8988T (cell line): ENCODE results near the gene BACH2.

Source experiments
- DNase-seq: peaks from one replicate; pipeline ENCODE4 v3.0.0; 2011

The BACH2 gene

DNA sequence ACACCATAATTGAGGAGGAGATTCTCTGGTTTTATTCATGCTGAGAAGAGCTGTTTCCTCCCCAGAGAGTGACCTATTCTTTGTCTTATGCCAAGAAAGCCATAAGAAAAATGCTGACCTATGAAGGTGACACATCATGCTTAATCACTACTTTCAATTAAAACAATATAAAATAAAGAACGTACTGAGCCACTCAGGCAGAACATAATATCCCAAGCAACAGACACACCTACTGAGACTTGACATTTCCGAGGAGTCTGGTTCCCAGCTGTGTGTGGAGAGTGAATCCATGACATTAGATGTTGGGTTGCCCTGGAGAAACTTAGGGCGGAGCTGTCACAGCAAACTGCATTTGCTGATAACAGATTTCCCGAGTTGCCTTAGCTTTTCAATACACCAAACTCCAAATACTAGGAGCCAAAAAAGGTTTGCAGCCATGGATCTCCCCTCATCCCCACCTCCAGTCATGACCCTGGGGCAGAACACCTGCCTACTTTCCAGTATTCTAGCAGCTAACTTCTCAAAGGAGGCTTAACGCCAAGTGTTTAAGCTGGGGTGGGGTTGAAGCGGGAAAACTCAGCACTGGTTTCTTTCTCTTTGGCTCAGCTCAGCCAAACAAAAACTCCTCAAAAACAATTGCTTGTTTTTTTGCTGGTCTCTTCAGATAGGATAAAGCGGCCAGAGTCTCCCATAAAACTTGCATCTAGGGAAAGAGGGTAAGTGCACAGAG is 92.2 kb downstream of the BACH2 start:
- no peak for DNase-seq

DNA sequence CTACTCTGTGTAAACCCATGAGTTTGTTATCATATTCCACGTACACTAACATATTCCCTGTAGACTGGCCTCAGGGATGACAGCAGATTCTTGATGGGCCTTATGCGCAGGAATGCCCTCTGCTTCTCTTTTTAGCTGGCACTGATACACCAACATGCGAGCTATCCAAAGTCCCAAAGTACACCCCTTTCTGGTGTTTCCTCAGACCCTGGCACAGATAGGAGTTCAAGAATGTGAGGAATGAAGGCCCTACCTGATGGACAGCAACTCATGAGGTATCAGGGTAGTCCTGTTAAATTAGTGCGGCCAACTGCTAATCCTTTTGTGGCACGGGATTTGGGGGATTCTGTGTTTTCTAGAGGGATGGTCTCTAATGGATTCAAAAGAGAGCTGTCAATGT is 93.0 kb downstream of the BACH2 start:
- DNase-seq: no peak

DNA sequence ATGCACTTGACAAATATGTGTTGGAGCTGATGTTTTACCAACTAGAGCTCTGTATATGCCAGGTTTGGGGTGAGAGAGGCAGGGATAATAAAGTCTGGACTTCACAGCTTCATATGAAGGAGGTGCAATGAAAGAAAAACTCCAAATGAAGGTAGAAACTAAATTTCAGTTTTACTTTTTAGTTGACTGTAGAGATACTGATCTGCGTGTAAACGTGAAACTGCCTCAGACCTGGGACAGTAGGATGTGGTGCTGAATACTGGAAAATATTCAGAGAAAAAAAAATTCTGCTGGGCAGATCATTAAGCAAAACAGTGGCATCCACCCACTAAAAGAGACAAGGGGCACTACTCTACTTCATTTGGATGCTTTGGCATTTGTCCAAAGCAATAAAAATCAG is 94.5 kb downstream of the BACH2 start:
- DNase-seq: no peak

DNA sequence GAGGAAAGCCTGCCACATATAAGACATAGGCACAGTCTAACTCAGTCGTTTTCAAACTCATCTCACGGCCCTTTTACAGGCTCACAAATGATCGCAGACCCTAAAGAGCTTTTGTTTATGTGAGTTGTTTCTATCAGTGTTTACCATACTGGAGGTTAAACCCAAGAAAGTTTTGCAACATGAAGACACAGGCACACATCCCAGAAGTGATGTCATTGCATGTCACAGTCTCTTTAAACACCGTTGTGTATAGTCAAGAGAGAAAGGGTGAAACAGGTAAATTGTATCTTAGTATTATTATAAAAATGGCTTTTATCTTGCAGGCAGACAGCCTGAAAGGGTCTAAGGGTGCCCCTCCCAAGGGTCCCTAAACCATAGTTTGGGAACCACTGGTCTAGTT is 96.7 kb downstream of the BACH2 start:
- no peak for DNase-seq

DNA sequence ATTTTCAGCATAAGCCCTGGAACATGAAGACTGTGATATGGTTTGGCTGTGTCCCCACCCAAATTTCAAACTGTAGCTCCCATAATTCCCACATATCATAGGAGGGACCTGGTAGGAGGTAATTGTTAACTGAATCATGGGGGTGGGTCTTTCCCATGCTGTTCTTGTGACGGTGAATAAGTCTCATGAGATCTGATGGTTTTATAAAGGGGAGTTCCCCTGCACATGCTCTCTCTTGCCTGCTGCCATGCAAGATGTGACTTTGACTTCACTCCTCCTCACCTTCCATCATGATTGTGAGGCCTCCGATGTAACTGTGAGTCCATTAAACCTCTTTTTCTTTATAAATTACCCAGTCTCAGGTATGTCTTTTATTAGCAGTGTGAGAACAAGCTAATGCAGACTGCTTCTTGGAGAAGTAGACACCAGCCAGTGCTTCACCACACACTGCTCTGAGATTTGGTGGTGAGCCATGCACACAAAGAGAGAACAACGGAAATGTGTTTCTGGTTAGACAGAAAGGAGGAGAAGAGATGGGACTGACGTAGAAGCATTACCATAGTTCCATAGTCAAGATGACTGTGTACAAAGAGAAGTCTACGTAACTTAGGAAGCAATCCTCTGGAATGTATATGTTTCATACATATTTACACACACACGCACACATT is 97.8 kb downstream of the BACH2 start:
- DNase-seq: no peak

DNA sequence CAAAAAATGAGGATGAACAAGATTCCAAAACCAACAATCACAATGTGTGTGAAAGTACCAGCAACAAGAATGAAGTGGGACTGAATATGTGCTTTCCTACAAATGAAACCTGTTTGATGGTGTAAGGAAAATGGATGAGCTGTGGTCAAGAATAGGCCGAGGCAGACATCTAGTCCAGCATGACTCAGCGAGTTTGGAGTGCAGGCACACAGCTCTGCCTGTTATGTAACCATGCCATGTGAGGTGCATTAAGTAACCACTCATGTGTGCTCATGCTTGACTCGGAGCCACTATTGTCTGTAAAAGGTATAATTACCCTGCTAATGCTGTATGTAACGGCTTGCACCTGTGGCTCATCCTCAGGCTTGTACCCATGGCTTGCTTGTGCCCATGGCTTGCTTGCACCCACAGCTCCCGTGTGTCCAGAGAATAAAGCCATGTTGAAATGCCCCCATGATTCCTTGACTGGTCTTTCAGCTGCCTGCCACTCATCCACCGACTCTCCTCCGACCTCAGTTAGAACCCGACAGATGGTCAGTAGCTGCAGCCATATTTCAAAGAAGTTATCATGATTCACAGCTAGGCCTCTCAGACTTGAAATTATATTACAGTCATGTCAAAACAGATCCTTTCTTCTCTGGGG is 98.7 kb downstream of the BACH2 start:
- DNase-seq: no peak

DNA sequence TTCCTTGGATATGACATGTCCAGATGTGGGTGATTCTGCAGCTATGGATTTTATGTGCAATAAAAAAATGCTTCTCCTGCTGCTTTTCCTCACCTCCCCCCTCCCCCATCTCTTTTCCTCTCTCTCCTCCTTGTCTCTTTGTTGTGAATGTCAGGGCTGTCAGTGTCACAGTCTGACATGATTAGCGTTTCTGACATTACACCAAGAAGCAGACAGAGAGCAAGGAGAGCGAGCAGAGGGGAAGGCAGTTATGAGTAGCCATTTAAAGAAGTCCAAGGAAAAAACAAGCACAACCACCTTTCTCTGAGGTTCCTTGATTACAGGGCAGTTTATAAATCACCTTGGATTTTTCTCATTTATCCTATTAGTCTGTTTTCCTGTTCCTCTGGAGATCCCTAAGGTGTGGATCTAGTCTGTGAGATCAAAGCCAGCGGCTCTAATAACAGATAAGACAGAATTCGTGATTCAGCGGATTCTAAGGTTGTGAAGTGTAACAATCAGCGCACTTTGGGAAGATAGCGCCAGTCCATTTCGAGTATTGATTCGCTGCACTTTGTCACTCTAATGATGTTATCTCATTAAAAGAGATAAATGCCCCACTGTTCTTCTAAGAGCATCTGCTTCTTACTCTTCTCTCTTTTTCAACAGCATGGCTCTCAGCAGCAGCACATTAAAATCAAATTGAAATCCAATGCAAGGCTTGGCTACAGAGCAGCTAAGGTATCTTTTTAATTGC is 101.4 kb downstream of the BACH2 start:
- no peak for DNase-seq

DNA sequence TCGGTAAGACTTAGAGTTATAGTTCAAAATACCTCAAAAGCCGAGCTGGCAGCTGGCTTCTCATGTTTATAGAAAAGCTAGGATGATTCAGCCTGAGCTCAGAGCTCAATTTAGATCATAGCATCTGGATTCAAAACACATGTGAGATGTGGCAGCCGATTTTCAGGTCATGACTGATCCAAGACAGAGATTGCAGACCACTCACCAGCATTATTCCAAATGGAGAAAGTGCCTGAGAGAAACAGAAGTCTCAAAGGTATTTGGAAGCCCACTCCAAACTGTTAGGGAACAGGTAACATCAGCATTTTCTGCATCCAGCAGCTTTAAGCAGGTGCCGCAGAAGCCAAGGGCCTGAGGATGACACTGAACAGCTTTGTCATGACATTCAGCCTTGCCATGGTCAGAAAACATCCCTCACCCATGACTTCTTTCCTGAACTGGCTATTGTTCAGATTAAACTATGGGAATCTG is 102.2 kb downstream of the BACH2 start:
- DNase-seq: no peak

DNA sequence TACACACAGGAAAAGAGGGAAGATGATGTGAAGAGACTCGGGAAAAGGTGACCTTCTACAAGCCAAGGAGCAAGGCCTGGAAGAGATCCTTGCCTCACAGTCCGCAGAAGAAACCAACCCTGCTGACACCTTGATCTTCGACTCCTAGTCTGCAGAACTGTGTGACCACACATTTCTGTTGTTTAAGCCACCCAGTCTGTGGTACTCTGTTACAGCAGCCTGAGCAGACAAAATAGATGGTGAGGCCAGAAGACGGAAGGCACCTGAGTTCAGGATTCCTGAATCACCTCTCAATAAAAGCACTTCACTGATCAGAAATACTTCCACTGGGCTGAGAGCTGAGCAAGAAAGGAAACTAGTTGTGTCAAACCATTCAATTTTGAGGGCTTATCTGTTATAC is 103.3 kb downstream of the BACH2 start:
- DNase-seq: no peak

DNA sequence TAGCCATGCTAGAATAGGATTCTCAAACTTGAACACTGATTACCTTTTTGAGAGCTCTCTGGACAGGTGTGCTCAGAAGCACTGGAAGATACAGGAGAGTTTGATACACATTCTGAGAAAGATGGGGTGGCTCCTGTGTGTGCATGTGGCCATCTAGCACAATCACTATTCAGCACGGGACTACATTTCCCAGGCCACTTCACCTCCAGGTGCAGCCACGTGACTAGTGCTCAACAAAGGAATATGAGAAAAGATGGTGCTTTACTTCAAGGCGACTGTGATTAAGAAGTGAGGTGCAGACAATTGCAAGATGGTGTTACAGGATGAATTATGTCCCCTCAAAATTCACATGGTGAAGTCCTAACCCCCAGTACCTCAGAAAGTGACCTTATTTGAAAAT is 103.8 kb downstream of the BACH2 start:
- no peak for DNase-seq

DNA sequence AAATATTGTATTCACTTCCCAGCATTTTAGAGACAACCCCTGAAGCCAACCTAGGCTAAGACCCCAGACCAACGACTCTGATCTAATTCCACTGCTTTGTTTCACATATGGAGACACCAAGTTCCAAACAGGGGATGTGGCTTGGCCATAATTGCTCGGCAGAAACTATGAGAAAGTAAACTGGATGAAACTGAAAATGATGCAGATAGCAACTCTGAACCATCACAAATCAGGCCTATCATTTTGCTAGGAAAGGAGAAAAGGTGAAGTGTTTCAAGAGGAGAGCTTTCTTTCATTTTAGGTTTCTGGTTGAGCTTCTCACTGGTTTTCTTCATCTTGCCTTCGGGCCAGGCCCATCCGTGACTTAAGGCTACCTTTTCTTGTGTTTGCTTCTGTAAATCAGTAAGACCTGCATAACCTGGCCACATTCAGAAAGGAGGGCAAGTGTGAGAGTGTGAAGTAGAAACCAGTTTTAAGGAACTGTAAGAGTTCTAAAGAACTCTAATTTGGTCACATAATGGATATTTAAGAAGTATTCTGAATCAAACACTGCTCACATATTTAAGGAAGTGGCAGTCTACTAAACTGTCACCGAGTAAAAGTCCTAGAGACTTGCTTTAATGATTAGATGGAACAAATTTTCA is 105.8 kb downstream of the BACH2 start:
- no peak for DNase-seq

DNA sequence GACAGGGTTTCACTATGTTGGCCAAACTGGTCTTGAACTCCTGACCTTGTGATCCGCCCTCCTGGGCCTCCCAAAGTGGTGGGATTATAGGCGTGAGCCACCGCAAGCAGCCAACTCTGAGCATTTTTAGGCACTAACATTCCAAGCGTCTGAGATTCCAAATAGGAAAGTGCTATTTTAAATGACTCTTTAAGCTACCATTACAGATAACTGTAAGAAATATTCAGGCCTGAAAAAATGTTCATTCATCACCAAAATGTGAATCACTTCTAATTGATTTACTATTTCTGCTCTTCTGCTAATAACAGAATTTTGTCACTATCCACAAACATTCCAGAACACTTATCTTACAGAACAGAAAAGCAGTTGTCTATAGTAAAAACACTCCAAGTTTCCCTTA is 106.5 kb downstream of the BACH2 start:
- DNase-seq: no peak

DNA sequence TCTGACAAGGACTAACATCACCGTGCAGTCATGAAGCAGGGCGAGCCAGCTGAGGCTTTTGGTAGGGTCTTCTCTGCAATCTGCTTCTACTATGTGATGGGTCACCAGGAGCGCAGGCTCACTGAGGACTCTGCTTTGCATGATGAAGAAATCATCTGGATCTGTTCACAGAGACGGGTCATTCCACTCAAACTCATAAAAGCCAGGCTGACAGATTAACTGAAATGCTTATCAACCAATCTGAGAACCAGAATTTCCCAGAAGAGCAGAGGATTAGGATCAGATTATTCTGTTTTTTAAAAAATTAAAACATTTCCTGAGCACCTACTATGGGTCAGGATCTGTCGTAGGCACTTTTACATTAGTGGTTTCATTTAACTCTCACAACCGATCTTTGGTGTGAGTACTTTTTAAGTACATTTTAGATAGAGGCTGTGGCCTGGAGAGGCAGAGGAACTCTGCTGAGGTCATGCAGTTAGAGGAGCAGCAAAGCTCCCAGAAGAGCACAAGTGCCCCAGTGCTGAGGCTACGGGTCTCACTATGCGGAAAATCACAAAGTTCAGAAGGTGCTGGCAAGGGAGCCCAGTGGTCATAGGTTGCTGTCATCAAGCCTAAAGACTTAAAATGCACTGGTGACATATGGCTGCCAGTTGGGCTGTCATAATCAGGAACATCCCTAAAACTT is 109.1 kb downstream of the BACH2 start:
- no peak for DNase-seq

DNA sequence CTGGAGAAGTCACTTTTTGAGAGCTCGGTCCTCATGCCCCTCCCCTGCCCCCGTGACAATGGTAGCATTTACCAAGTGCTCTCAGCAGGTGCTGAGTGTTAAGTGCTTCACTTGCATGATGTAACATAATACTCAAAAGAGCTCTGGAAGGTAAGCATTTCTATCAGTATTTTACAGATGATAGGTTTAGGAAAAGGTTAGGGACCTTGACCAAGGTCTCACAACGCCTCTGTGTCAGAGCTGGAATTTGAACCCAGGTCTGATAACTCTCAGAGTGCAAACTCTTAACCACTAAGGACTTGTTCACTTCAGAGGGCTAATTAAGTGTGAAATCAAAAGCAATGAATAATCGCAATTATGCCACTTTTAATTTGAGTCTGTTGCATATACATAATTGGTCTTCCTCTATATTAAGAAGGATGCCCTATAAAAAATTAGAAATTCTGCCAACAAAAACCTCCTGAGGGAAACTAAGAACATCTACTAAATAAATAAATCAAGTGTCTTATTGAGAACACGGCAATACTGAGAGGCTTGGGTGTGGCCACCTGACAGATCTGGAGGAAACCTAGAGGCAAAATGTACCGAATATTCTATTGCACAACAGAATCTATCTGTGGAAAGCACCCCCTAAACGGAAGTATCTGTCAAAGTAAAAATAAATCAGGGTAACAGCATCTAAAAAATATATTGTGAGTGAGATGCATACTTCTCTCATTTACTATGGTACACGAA is 109.8 kb downstream of the BACH2 start:
- DNase-seq: no peak

DNA sequence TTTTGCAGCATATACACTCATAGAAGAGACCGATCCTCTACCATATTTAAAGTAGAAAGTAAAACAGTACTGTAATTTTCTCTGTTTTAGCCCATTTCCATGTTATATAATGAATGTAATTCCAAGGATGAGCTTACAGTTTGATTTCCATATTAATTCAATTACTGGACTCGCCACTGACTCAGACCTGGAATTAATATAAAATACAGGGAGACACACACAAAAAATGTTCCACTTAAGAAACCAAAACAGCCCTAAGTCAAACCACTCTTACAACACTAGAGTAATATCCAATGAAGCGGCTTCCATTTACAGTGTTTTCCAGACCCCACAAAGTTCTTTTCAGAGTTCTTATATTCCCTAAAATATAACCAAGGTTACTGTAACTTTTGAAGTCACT is 110.6 kb downstream of the BACH2 start:
- DNase-seq: no peak

DNA sequence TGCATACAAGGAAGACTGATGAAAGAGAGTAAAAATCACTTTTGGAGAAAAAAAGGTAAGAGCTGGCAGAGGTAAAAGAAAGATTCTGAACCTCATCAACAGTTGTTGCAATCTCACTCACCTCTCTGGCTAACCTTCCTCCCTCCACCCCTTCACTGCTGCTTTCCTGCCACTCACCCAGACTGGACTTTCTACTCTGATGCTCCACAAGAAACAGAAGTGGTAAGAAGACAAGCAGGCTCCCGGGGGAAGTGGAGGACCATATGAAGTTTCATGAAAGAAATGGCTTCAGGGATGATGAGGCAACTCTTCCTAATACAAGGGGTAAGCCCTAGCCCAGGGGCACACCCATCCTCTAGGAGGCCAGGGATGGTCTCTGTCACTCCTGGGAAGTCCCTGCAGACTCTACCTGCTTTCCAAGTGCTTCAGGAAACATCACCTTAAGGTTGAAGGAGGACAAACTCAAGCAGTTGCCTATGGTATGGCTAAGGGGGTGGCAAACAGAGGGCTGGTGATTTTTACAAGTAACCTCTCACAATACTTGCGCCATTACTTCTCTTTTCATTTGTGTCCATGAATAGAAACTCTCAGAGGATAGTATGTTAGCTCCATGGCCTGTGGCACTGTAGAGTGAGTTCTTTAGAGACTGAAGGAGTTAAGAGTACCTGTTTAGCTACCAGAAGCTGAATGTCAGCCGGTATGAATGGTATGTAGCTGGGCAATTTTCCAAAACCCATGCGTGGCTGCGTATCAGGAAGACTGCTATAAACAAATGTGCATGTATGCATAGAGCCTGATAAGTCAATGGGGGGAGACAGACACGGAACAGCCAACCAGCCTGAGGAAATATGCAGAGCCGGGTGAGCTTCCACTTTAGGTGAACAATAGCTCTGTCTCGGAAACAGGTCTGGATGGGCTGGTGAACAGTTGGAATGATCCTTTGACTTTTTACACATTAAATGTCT is 112.0 kb downstream of the BACH2 start:
- no peak for DNase-seq

DNA sequence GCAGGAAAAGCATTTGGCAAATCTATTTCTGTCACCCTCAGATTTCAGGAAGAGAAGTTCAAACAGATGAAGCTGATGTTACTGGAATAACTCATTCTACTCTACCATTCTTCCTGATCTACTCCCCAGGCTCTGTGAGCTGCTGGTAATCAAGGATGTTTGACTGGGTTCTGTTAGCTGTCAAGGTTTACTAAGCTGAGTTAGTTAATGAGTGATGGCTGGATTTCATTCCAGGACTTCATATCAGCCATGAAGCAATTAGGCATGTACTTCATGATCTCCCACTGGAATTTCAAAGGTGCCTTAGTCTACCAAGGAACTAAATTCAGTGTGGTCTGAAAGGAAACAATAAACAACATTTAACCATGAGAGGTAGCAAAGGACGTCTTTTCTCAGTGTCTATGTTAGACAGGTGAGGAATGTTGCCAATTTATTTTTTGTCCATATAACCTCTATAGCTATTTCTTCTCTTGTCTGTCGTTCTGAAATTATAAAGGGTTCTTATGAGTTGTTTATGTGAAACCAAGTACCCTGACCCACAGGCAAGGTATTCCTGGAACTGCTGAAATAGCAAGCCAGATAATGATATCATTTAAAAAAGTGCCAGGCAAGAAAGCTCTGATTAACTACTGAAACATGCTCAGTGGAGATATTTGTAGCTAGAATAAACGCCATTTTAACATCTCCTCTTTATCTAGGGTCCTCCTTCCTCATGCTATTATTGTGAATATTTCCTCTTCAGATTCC is 112.9 kb downstream of the BACH2 start:
- DNase-seq: no peak

DNA sequence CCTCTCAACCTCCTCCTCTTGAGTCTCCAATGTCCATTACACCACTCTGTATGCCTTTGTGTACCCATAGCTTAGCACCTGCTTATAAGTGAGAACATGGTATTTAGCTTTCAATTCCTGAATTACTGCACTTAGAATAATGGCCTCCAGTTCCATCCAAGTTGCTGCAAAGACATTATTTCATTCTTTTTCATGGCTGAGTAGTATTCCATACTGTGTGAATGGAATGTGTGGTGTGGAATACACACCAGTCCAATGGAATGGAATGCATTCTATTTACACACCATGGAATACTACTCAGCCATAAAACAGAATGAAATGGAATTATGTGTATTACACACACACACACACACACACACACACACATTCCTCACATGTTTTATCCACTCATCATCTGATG is 116.1 kb downstream of the BACH2 start:
- DNase-seq: no peak
